ENCODE data around the gene HOXB5.

- TF ChIP-seq CTCF (conservative IDR thresholded peaks at IDR 0.05; ENCODE audit: low read depth, low read length) (no peak), POLR2A (IDR thresholded peaks at IDR 0.05; ENCODE audit: low read depth, low read length) (no peak), SMC3 (IDR thresholded peaks at IDR 0.05; ENCODE audit: low read depth, low read length) (no peak), CHD1 (IDR thresholded peaks at IDR 0.05; ENCODE audit: low read depth, low read length) (no peak), USF2 (IDR thresholded peaks at IDR 0.05; ENCODE audit: low read depth, low read length) (no peak), RFX5 (IDR thresholded peaks at IDR 0.05; ENCODE audit: low read depth, low read length) (no peak), ELK1 (IDR thresholded peaks at IDR 0.05; ENCODE audit: borderline replicate concordance, low read depth, low read length) (no peak), MAFK (IDR thresholded peaks at IDR 0.05; ENCODE audit: low read depth, low read length) (no peak), RAD21 (IDR thresholded peaks at IDR 0.05; ENCODE audit: low read length) (no peak), CEBPB (IDR thresholded peaks at IDR 0.05; ENCODE audit: low read depth, low read length) (no peak), NFE2L2 (IDR thresholded peaks at IDR 0.05; ENCODE audit: low read depth, low read length) (no peak), MXI1 (IDR thresholded peaks at IDR 0.05; ENCODE audit: borderline replicate concordance, low read depth, low read length) (no peak), BHLHE40 (IDR thresholded peaks at IDR 0.05; ENCODE audit: low read depth, low read length) (no peak)
Observed at GRCh38 chr17:48595278-48595999, 1.9 kb upstream of the HOXB5 start.
